ENCODE measurements around the gene VAV2.

VAV2 gene

GRCh38 chr9:133713150-133713959 is 278.8 kb downstream of the VAV2 start:
- no peak for DNase-seq
- no peak overlapping the region for H2BK120ac ChIP-seq (ENCODE audit: low read depth, low read length)
- H4K8ac ChIP-seq (ENCODE audit: low read depth, low read length): no peak overlapping the region
- no peak overlapping the region for H3K56ac ChIP-seq (ENCODE audit: low read length)
- no peak overlapping the region for H3K18ac ChIP-seq (ENCODE audit: low read length)
- no peak overlapping the region for H3K9ac ChIP-seq (ENCODE audit: low read length)
- H3K27me3 ChIP-seq (ENCODE audit: insufficient read depth, low read length, poor library complexity): no peaks in the 10 kb centered on the region
- H3K4me1 ChIP-seq (ENCODE audit: control insufficient read depth, low read depth, low read length): no peaks in the 10 kb centered on the region
- no peak overlapping the region for H2BK15ac ChIP-seq (replicated peaks; ENCODE audit: low read depth)
- H3K79me1 ChIP-seq (ENCODE audit: low read length): no peaks in the 10 kb centered on the region
- H3K36me3 ChIP-seq (ENCODE audit: control insufficient read depth, insufficient read depth, low read length): no peaks in the 10 kb centered on the region
- WGBS (ENCODE audit: extremely low coverage, insufficient coverage, low lambda C conversion rate): no CpG with 5 or more reads among the region's 25 CpGs
- no peak overlapping the region for H3K23ac ChIP-seq (ENCODE audit: low read length)
- H3K4ac ChIP-seq (ENCODE audit: low read depth, low read length): no peak overlapping the region
- H3K4me3 ChIP-seq (ENCODE audit: low read length): no peak overlapping the region
- no peak overlapping the region for H2BK5ac ChIP-seq (ENCODE audit: low read length)
- no peak overlapping the region for H2AK5ac ChIP-seq (ENCODE audit: low read length)
- H3K27ac ChIP-seq (ENCODE audit: low read depth, low read length): no peak overlapping the region
- H3K79me2 ChIP-seq (ENCODE audit: control insufficient read depth, insufficient read depth, low read length): no peaks in the 10 kb centered on the region
- H4K5ac ChIP-seq (ENCODE audit: low read length): no peak overlapping the region
- H3K4me2 ChIP-seq (ENCODE audit: low read length): no peak overlapping the region

GRCh38 chr9:133712221-133713100 is 279.7 kb downstream of the VAV2 start:
- no peak overlapping the region for H3K27ac ChIP-seq (ENCODE audit: low read depth, low read length)
- no peak overlapping the region for H3K4me2 ChIP-seq (ENCODE audit: low read length)
- H2BK5ac ChIP-seq (ENCODE audit: low read length): no peak overlapping the region
- WGBS (ENCODE audit: extremely low coverage, insufficient coverage, low lambda C conversion rate): no CpG with 5 or more reads among the region's 22 CpGs
- H3K27me3 ChIP-seq (ENCODE audit: insufficient read depth, low read length, poor library complexity): no peaks in the 10 kb centered on the region
- no peaks in the 10 kb centered on the region for H3K4me1 ChIP-seq (ENCODE audit: control insufficient read depth, low read depth, low read length)
- no peaks in the 10 kb centered on the region for H3K36me3 ChIP-seq (ENCODE audit: control insufficient read depth, insufficient read depth, low read length)
- no peak overlapping the region for H4K5ac ChIP-seq (ENCODE audit: low read length)
- no peak overlapping the region for H4K8ac ChIP-seq (ENCODE audit: low read depth, low read length)
- no peak overlapping the region for H3K4ac ChIP-seq (ENCODE audit: low read depth, low read length)
- H3K23ac ChIP-seq (ENCODE audit: low read length): no peak overlapping the region
- DNase-seq: no peak
- no peak overlapping the region for H2BK15ac ChIP-seq (replicated peaks; ENCODE audit: low read depth)
- H3K18ac ChIP-seq (ENCODE audit: low read length): no peak overlapping the region
- no peak overlapping the region for H2BK120ac ChIP-seq (ENCODE audit: low read depth, low read length)
- no peak overlapping the region for H3K9ac ChIP-seq (ENCODE audit: low read length)
- H3K79me1 ChIP-seq (ENCODE audit: low read length): no peaks in the 10 kb centered on the region
- H3K79me2 ChIP-seq (ENCODE audit: control insufficient read depth, insufficient read depth, low read length): no peaks in the 10 kb centered on the region
- H3K56ac ChIP-seq (ENCODE audit: low read length): no peak overlapping the region
- H2AK5ac ChIP-seq (ENCODE audit: low read length): no peak overlapping the region
- H3K4me3 ChIP-seq (ENCODE audit: low read length): no peak overlapping the region

Measured in mesendoderm (in vitro differentiated cells).